C4-2B (cell line): ENCODE data around the gene RALGAPA2.

Experiments
- H3K27ac ChIP-seq: fragments of 450-650 bp; 2 replicates; pipeline ENCODE4 v1.5.1; 2017
- ZFX ChIP-seq: fragments of 450-650 bp; IDR thresholded peaks from 2 replicates; pipeline ENCODE4 v1.6.1; 2017
- TF ChIP-seq, protein P1 (sequence below): fragments of 450-650 bp; conservative IDR thresholded peaks from 2 replicates; pipeline ENCODE4 v1.5.1; 2017; ENCODE audit warnings: mild to moderate bottlenecking

Gene RALGAPA2

DNA sequence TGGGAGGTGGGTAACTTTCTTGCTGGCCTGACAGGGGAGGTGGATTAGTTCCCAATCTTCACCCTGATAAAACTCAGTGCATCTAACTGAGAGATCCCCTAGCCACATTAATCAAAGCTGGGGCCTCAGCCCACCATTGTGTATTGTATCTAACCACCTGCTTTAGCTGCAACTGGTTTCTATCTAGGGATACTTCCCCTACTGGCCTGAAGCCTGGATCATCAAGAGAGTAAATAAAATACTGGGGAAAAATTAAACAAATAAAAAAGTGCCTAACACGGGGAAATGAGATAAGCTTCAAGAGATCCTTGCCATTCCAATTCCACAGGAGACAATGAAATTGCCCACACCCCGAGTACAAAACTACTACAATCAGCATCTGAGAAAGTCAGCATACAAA is 195.1 kb downstream of the RALGAPA2 start:
- TF ChIP-seq, protein P1, sequence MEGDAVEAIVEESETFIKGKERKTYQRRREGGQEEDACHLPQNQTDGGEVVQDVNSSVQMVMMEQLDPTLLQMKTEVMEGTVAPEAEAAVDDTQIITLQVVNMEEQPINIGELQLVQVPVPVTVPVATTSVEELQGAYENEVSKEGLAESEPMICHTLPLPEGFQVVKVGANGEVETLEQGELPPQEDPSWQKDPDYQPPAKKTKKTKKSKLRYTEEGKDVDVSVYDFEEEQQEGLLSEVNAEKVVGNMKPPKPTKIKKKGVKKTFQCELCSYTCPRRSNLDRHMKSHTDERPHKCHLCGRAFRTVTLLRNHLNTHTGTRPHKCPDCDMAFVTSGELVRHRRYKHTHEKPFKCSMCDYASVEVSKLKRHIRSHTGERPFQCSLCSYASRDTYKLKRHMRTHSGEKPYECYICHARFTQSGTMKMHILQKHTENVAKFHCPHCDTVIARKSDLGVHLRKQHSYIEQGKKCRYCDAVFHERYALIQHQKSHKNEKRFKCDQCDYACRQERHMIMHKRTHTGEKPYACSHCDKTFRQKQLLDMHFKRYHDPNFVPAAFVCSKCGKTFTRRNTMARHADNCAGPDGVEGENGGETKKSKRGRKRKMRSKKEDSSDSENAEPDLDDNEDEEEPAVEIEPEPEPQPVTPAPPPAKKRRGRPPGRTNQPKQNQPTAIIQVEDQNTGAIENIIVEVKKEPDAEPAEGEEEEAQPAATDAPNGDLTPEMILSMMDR, result no peak
- TF ChIP-seq ZFX, result no peak
- no peak overlapping the region for H3K27ac ChIP-seq

DNA sequence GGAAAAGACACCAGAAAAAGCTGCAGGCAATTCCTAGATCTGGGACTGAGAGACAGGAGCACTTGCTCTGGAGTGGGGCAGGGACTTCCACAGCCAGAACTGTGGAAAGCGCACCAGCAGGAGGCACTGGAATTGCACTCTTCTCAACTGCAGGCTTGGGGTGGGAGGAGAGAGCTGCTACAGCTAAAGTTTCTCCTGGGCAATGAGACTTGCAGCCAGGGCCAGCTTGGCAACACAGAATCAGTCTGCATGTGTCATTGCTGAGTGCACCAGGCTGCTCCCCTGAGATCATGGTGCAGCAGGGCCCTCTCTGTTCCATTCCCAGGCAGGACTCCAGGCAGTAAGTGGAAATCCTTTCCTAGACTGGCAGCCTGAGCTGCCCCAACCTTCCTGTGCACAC is 198.7 kb downstream of the RALGAPA2 start:
- TF ChIP-seq, protein P1, result no peak
- no peak for TF ChIP-seq ZFX
- H3K27ac ChIP-seq, result no peak overlapping the region

DNA sequence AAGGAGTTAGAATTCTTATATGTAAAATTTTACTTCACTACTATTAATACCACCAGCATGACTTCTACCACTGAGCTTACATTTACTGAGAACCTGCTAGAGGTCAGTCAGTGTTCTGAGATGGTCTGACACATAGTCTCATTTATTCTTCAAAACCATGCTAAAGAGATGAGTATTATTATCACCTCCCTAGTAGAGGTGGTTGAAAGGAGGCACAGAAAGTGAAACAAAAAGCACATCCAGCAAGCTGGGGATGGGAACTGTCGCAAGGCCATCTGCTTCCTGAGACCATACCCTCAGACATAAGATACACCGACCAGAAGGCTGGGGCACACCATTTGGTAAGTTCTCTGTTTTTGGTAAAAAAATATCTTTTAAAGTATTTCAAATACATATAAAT is 206.9 kb downstream of the RALGAPA2 start:
- TF ChIP-seq, protein P1, result no peak
- TF ChIP-seq ZFX, result no peak
- H3K27ac ChIP-seq, result no peak overlapping the region

DNA sequence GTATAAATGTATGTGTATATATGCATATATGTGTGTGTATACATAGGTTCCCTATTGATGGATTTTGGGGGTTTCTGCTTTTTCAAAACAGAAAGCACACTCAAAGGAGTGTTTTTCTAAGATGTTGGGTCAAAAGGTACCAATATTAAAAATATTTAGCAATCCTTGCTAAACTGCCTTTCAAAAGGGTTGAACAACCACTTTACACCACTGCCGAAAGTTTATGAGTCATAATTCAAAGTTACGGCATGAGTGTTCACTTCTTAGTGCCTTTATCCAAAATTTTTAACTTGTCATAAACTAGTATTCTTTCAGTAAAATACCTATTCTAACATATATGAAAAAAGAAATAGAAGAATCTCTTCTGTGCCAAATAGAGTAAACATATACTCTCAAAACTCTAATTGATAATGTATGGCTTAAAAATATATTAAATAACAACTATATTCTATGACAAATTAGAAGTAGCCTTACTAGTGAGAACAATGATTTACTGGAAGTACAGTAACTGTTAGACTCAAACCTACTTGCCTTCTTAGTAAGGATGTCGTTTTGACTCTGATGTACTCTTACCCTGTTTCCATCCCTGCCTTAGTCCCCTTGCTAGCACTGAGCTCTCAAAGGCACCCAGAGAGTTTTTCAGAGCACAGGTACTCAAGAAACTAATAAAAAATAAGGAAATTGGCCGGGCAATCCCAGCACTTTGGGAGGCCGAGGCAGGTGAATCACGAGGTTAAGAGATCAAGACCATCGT is 208.5 kb downstream of the RALGAPA2 start:
- no peak overlapping the region for H3K27ac ChIP-seq
- no peak for TF ChIP-seq ZFX
- TF ChIP-seq, protein P1, result no peak

- no peak for TF ChIP-seq ZFX
- TF ChIP-seq, protein P1, result no peak
- H3K27ac ChIP-seq, result no peak overlapping the region
Observed at GRCh38 chr20:20501128-20501527, 211.3 kb downstream of the RALGAPA2 start.

- TF ChIP-seq, protein P1, result no peak
- TF ChIP-seq ZFX, result no peak
- no peak overlapping the region for H3K27ac ChIP-seq
Observed at GRCh38 chr20:20500312-20500711, 212.1 kb downstream of the RALGAPA2 start.

DNA sequence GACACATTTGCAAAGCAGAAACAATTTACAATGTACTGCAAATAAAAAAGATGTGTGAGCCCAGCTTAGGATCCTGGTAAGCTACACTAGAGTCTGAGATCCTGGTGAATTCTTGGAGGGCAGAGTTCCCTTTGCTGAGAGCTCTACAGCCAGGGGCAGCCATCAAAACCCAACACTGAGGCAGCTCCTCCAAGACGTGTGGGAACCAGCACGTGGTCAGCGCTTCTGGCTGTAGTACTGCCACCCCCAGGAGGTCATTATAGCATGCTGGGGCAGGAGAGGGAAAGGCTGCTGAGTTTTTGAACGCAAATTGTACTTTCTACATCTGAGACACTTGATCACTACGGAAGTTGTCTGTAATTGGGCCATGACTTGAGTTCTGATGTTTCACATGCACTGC is 213.0 kb downstream of the RALGAPA2 start:
- H3K27ac ChIP-seq, result no peak overlapping the region
- TF ChIP-seq ZFX, result no peak
- TF ChIP-seq, protein P1, result no peak
